DOHH2 (cell line): ENCODE measurements around the gene KAT8.

Experiments used
- H3F3A ChIP-seq: fragments of 200-600 bp; sonication (generic), shearing (Covaris generic); 2 replicates; pipeline ENCODE4 v1.6.0; 2016; ENCODE audit warnings: antibody characterized with exemption, mild to moderate bottlenecking; ENCODE audit not compliant: control insufficient read depth, insufficient read depth
- H3K27ac ChIP-seq: fragments of 200-600 bp; sonication (generic); 2 replicates; pipeline ENCODE4 v1.5.1; 2014; ENCODE audit warnings: low read depth, mild to moderate bottlenecking, low read length, moderate library complexity
- H3K27me3 ChIP-seq: fragments of 200-600 bp; sonication (generic); 2 replicates; pipeline ENCODE4 v1.6.1; 2014; ENCODE audit warnings: mild to moderate bottlenecking, low read length, mixed read lengths; ENCODE audit not compliant: control insufficient read depth
- H3K36me3 ChIP-seq: fragments of 200-600 bp; sonication (generic); 2 replicates; pipeline ENCODE4 v1.6.1; 2014; ENCODE audit warnings: mild to moderate bottlenecking, low read length, moderate library complexity, mixed read lengths; ENCODE audit not compliant: control insufficient read depth
- H3K4me1 ChIP-seq: fragments of 200-600 bp; sonication (generic); 2 replicates; pipeline ENCODE4 v1.6.1; 2014; ENCODE audit warnings: mild to moderate bottlenecking, low read length, mixed read lengths; ENCODE audit not compliant: control insufficient read depth
- H3K4me2 ChIP-seq: fragments of 200-600 bp; sonication (generic); 2 replicates; pipeline ENCODE4 v1.6.0; 2014; ENCODE audit warnings: mild to moderate bottlenecking, low read length, moderate library complexity
- H3K4me3 ChIP-seq: fragments of 200-600 bp; sonication (generic); 2 replicates; pipeline ENCODE4 v1.5.1; 2014; ENCODE audit warnings: mild to moderate bottlenecking, low read length, mixed read lengths
- H3K79me2 ChIP-seq: fragments of 200-600 bp; sonication (generic); 2 replicates; pipeline ENCODE4 v1.6.1; 2014; ENCODE audit warnings: mild to moderate bottlenecking, low read length, mixed read lengths; ENCODE audit not compliant: control insufficient read depth
- H3K9me2 ChIP-seq: fragments of 200-600 bp; sonication (generic); replicated peaks from 2 replicates; pipeline ENCODE4 v1.6.1; 2014; ENCODE audit warnings: mild to moderate bottlenecking, low read length, mixed read lengths; ENCODE audit not compliant: control insufficient read depth
- H3K9me3 ChIP-seq: fragments of 200-600 bp; sonication (generic); 2 replicates; pipeline ENCODE4 v1.6.1; 2014; ENCODE audit warnings: antibody characterized with exemption, low read length, mixed read lengths; ENCODE audit not compliant: control insufficient read depth, insufficient read depth
- H4K20me1 ChIP-seq: fragments of 200-600 bp; sonication (generic); 2 replicates; pipeline ENCODE4 v1.6.0; 2014; ENCODE audit warnings: low read depth, mild to moderate bottlenecking, antibody characterized with exemption, low read length, moderate library complexity; ENCODE audit not compliant: control insufficient read depth, insufficient read depth
- CTCF ChIP-seq: fragments of 200-600 bp; sonication (generic); IDR thresholded peaks from one replicate; pipeline ENCODE4 v1.5.1; 2014; ENCODE audit warnings: antibody characterized with exemption, mild to moderate bottlenecking, low read depth, low read length; ENCODE audit not compliant: poor library complexity, severe bottlenecking
- EZH2phosphoT487 ChIP-seq: fragments of 200-600 bp; sonication (generic); IDR thresholded peaks from 2 replicates; pipeline ENCODE4 v1.6.1; 2017; ENCODE audit warnings: borderline replicate concordance, mild to moderate bottlenecking, antibody characterized with exemption, low read length, moderate library complexity, mixed read lengths

The KAT8 gene

DNA sequence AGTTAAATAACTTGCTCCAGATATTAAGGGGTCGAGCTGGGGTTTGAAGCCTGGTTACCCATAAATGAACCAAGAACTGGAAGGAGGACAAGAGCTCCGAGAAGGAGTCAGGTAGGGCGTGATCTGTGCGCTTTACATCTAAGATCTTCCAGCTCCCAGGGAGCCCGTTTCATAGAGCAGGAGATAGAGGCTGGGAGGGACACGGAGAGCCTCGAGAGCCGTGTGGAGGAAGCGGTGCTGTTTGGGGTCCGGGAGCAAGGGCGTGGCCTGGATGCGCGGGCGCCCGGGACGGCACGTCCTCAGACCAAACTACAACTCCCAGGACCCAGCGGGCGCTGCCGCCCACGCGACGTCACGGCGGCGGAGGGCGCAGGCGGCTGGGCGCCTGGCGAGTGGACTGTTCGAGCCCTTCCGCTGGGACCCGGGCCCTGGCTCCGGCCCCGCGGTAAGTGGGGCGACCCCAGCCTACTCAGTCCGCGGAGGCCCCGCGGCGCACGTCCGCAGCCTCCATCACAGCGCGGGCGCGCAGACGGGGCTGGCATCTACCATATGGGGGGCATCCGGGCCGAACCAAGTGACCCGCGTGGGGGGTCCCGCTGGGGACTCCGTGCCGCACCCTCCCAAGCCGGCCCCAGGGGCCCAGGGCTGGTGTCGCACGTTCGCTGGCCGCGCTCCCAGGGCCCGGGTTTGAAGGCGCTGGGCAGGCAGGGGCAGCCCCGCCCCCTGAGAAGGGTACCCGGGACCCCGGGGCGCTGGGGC lies 9.2 kb upstream of the KAT8 start, which contains the start of gene BCKDK:
BCKDK (plus strand) TSS at position 352 of the 759 bp plus-strand sequence. CDS start 838 bp downstream, outside the sequence.
- Histone ChIP-seq H4K20me1 (no peaks in the 10 kb centered on the region), H3K9me3 (no peaks in the 10 kb centered on the region), H3K4me3 (peak within 1 kb of the TSS; percentile 92), H3K9me2 (no peaks in the 10 kb centered on the region), H3K4me2 (peak within 1 kb of the TSS; percentile 99), H3K79me2 (peaks cover 20% of the 10 kb centered on the region), H3K27me3 (no peaks in the 10 kb centered on the region), H3K36me3 (peaks cover 41% of the 10 kb centered on the region), H3K27ac (peak within 1 kb of the TSS; percentile 36), H3F3A (peaks cover 2% of the 10 kb centered on the region; the same call in 1 of the 2 replicates), H3K4me1 (peaks cover 23% of the 10 kb centered on the region)
- no peak for TF ChIP-seq EZH2phosphoT487
- TF ChIP-seq CTCF = no peak

GRCh38 chr16:31108794-31109558 lies 8.5 kb upstream of the KAT8 start:
- H3K36me3 ChIP-seq = peaks cover 48% of the 10 kb centered on the region
- no peaks in the 10 kb centered on the region for H3K9me2 ChIP-seq
- H3K4me2 ChIP-seq = peak overlapping the region; percentile 99
- peaks cover 20% of the 10 kb centered on the region for H3K79me2 ChIP-seq
- peak overlapping the region; percentile 36; the same call in 1 of the 2 replicates for H3K27ac ChIP-seq
- peaks cover 9% of the 10 kb centered on the region for H3F3A ChIP-seq
- H3K4me3 ChIP-seq = peak overlapping the region; percentile 92
- H3K4me1 ChIP-seq = peaks cover 25% of the 10 kb centered on the region
- no peaks in the 10 kb centered on the region for H4K20me1 ChIP-seq
- no peaks in the 10 kb centered on the region for H3K9me3 ChIP-seq
- no peaks in the 10 kb centered on the region for H3K27me3 ChIP-seq
- TF ChIP-seq CTCF = no peak
- TF ChIP-seq EZH2phosphoT487 = no peak

DNA sequence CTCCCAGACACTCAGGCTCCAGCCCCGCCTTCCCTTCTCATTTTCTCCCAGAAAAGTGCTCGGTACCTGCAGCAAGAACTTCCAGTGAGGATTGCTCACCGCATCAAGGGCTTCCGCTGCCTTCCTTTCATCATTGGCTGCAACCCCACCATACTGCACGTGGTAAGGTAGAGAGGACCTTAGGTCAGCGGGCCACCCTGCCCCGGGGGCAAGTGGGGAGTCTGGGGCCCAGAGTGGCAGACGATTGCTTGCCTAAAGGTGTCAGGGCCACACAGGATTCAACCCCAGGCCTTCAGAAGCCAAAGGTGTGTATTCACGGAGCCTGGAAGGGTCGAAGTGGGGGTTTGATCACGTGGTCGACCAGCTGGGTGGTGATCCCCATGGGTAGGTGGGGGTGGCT lies 7.8 kb upstream of the KAT8 start:
- Histone ChIP-seq H3K36me3 (peaks cover 48% of the 10 kb centered on the region), H3K4me3 (peak overlapping the region; percentile 92; the same call in 1 of the 2 replicates)

More for the DNA sequence above, 7.8 kb upstream of the KAT8 start:
- peaks cover 25% of the 10 kb centered on the region for H3K4me1 ChIP-seq
- TF ChIP-seq EZH2phosphoT487 (no peak), CTCF (no peak)
- H3K27me3 ChIP-seq = no peaks in the 10 kb centered on the region
- H3K79me2 ChIP-seq = peaks cover 20% of the 10 kb centered on the region
- peaks cover 9% of the 10 kb centered on the region for H3F3A ChIP-seq
- no peak overlapping the region for H3K27ac ChIP-seq
- no peaks in the 10 kb centered on the region for H3K9me3 ChIP-seq
- peak overlapping the region; percentile 99; the same call in 1 of the 2 replicates for H3K4me2 ChIP-seq
- H3K9me2 ChIP-seq = no peaks in the 10 kb centered on the region
- H4K20me1 ChIP-seq = no peaks in the 10 kb centered on the region
